Measurements from ENCODE around the gene ZNHIT2. TPM values are rescaled to one million over a fixed set of nuclear protein-coding genes. Genes with fewer than 3 reads are reported as not detected.

The ZNHIT2 gene
- total RNA-seq, 1 donor from 2014 or later: 20.8 TPM

GRCh38 chr11:65102142-65103095 is 15.1 kb downstream of the ZNHIT2 start:
- intact Hi-C loops (cut with micrococcal nuclease): no loop called here
- H3K9me3 Mint-ChIP-seq: no peaks in the 10 kb centered on the region
- no peak overlapping the region for H3K4me3 Mint-ChIP-seq
- peaks cover 19% of the 10 kb centered on the region for H3K36me3 Mint-ChIP-seq (ENCODE audit: low read depth)
- H3K27ac Mint-ChIP-seq: no peak overlapping the region
- DNase-seq (ENCODE audit: low spot score): no peak
- no peaks in the 10 kb centered on the region for H3K27me3 Mint-ChIP-seq (ENCODE audit: insufficient read depth)
- peaks cover 16% of the 10 kb centered on the region for H3K4me1 Mint-ChIP-seq (ENCODE audit: low read depth)

DNA sequence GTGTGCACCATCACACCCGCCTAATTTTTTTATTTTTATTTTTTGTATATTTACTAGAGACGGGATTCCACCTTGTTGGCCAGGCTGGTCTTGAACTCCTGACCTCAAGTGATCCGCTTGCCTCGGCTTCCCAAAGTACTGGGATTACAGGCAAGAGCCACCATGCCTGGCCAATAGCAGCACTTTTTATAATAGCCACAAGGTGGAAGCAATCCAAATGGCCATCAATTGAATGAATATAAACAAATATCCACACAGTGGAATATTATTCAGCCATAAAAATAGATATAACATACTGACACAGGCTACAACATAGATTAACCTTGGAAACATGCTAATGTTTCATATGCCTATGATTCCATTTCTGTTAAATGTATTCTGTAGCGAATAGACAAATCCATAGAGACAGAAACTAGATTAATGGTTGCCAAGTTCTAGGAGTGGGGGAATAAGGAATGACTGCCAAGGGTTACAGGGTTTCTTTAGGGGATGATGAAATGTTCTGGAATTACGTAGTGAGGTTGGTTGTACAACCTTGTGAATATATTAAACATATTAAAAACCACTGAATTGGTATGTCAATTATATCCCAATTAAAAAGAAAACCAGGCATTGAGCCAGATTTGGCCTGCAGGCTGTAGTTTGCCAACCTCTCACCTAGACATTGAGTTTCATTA is 16.7 kb downstream of the ZNHIT2 start:
- no peak overlapping the region for H3K4me3 Mint-ChIP-seq
- no peak overlapping the region for H3K27ac Mint-ChIP-seq
- H3K27me3 Mint-ChIP-seq (ENCODE audit: insufficient read depth): no peaks in the 10 kb centered on the region
- intact Hi-C loops (cut with micrococcal nuclease): no loop called here
- H3K4me1 Mint-ChIP-seq (ENCODE audit: low read depth): peaks cover 19% of the 10 kb centered on the region
- no peaks in the 10 kb centered on the region for H3K9me3 Mint-ChIP-seq
- peaks cover 16% of the 10 kb centered on the region for H3K36me3 Mint-ChIP-seq (ENCODE audit: low read depth)
- no peak for DNase-seq (ENCODE audit: low spot score)

- Mint-ChIP-seq H3K9me3 (no peaks in the 10 kb centered on the region), H3K27ac (no peak overlapping the region), H3K4me3 (peak overlapping the region; percentile 91), H3K36me3 (ENCODE audit: low read depth) (peaks cover 5% of the 10 kb centered on the region), H3K4me1 (ENCODE audit: low read depth) (peaks cover 11% of the 10 kb centered on the region), H3K27me3 (ENCODE audit: insufficient read depth) (no peaks in the 10 kb centered on the region)
- intact Hi-C loops (cut with micrococcal nuclease): loop anchor here (1.0 kb wide), 9 partner anchors 13 to 180 kb away; partner anchors contain the start of genes ARL2, ATG2A, CDCA5 and FAU
- no peak for DNase-seq (ENCODE audit: low spot score)
Observed at GRCh38 chr11:65096926-65097325, 20.6 kb downstream of the ZNHIT2 start.

DNA sequence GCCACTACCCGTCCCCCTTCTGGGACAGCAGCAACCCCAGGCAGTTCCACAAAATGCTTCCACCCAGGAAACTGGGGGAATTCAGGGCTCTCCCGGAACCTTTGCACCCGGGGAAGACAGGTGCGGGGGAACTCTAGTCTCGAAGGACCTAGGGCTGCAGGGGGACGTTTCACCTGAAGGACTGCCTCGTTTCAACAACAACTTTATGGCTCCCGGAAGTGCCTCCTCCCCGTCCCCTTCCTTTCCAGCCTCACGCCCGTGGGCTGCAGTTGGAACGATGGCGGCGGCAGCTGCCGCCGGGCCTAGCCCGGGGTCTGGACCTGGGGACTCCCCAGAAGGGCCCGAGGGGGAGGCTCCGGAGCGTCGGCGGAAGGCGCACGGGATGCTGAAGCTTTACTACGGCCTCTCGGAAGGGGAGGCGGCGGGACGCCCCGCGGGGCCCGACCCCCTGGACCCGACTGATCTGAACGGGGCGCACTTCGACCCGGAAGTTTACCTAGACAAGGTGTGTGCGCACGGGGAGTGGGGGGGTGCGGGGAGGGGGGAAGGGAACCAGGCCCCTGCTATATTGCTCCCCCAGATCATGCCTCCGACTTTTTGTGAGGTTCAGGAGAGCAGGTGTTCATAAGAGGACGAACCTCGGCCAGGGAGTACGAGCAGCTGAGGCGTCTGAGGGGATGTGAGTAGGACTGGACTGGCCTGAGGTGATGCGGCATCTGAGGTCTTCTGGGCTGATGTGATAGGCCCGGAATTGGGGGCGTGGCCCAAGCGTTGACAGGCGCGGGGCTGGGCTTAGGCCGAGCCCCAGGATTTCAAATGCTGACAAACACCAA is 21.3 kb downstream of the ZNHIT2 start, which contains the start of gene VPS51:
TSS of gene VPS51 (plus strand) at position 241 of the 833 bp plus-strand sequence. CDS start at position 278, 37 bp downstream.
- Mint-ChIP-seq H3K36me3 (ENCODE audit: low read depth) (peaks cover 5% of the 10 kb centered on the region), H3K4me1 (ENCODE audit: low read depth) (peaks cover 11% of the 10 kb centered on the region), H3K27me3 (ENCODE audit: insufficient read depth) (no peaks in the 10 kb centered on the region), H3K27ac (peak within 1 kb of the TSS; percentile 94), H3K9me3 (no peaks in the 10 kb centered on the region), H3K4me3 (peak within 1 kb of the TSS; percentile 91)
- intact Hi-C loops (cut with micrococcal nuclease): loop anchor here (1.0 kb wide), 9 partner anchors 12 to 179 kb away; partner anchors contain the start of genes ARL2, ATG2A, CDCA5 and FAU
- peak; percentile 80 for DNase-seq (ENCODE audit: low spot score)

GRCh38 chr11:65095427-65095826 is 22.1 kb downstream of the ZNHIT2 start:
- intact Hi-C loops (cut with micrococcal nuclease): no loop called here
- Mint-ChIP-seq H3K4me1 (ENCODE audit: low read depth) (peaks cover 11% of the 10 kb centered on the region), H3K27me3 (ENCODE audit: insufficient read depth) (no peaks in the 10 kb centered on the region), H3K9me3 (no peaks in the 10 kb centered on the region), H3K4me3 (peak overlapping the region; percentile 91), H3K36me3 (ENCODE audit: low read depth) (peaks cover 5% of the 10 kb centered on the region), H3K27ac (peak overlapping the region; percentile 94)
- no peak for DNase-seq (ENCODE audit: low spot score)

- peaks cover 5% of the 10 kb centered on the region for H3K4me1 Mint-ChIP-seq (ENCODE audit: low read depth)
Observed at GRCh38 chr11:65090628-65091027, 26.9 kb downstream of the ZNHIT2 start.

GRCh38 chr11:65089621-65090020 is 27.9 kb downstream of the ZNHIT2 start:
- no peak overlapping the region for H3K27ac Mint-ChIP-seq
- DNase-seq (ENCODE audit: low spot score): no peak
- no peak overlapping the region for H3K4me3 Mint-ChIP-seq
- no peaks in the 10 kb centered on the region for H3K27me3 Mint-ChIP-seq (ENCODE audit: insufficient read depth)
- H3K9me3 Mint-ChIP-seq: no peaks in the 10 kb centered on the region
- H3K36me3 Mint-ChIP-seq (ENCODE audit: low read depth): peaks cover 22% of the 10 kb centered on the region
- H3K4me1 Mint-ChIP-seq (ENCODE audit: low read depth): peaks cover 13% of the 10 kb centered on the region
- intact Hi-C loops (cut with micrococcal nuclease): no loop called here

More at GRCh38 chr11:65090628-65091027, 26.9 kb downstream of the ZNHIT2 start:
- Mint-ChIP-seq H3K9me3 (no peaks in the 10 kb centered on the region), H3K4me3 (no peak overlapping the region), H3K27me3 (ENCODE audit: insufficient read depth) (no peaks in the 10 kb centered on the region), H3K36me3 (ENCODE audit: low read depth) (peaks cover 21% of the 10 kb centered on the region), H3K27ac (no peak overlapping the region)
- no peak for DNase-seq (ENCODE audit: low spot score)
- intact Hi-C loops (cut with micrococcal nuclease): no loop called here

DNA sequence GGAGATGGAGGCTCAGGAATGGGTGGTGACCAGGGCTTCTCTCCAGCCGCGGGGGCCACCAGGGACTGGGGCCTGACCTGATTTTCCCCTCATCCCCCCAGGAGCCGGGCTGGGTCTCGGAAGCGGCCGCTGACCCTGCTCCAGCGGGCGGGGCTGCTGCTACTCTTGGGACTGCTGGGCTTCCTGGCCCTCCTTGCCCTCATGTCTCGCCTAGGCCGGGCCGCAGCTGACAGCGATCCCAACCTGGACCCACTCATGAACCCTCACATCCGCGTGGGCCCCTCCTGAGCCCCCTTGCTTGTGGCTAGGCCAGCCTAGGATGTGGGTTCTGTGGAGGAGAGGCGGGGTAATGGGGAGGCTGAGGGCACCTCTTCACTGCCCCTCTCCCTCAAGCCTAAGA is 29.7 kb downstream of the ZNHIT2 start:
- intact Hi-C loops (cut with micrococcal nuclease): no loop called here
- Mint-ChIP-seq H3K27me3 (ENCODE audit: insufficient read depth) (no peaks in the 10 kb centered on the region), H3K4me3 (no peak overlapping the region), H3K36me3 (ENCODE audit: low read depth) (peaks cover 26% of the 10 kb centered on the region), H3K27ac (no peak overlapping the region), H3K4me1 (ENCODE audit: low read depth) (peaks cover 31% of the 10 kb centered on the region), H3K9me3 (no peaks in the 10 kb centered on the region)
- DNase-seq (ENCODE audit: low spot score): no peak

DNA sequence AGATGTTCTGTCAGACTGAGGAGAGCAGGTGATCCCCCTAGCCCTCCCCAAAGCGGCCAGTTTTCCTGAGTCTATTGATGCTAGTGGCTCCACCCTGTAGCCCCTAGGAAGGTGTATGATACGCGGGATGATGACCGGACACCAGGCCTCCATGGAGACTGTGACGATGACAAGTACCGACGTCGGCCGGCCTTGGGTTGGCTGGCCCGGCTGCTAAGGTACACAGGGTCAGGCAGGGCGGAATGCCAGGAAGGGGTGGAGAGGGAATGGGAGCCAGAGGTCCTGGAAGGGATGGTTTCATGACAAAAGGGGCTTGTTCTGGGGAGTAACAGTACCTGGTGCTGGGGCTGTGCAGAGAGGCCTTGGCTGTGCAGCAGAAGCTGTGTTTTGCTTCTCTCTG is 30.3 kb downstream of the ZNHIT2 start:
- DNase-seq (ENCODE audit: low spot score): no peak
- peaks cover 29% of the 10 kb centered on the region for H3K36me3 Mint-ChIP-seq (ENCODE audit: low read depth)
- no peaks in the 10 kb centered on the region for H3K27me3 Mint-ChIP-seq (ENCODE audit: insufficient read depth)

GRCh38 chr11:65086809-65087208 is 30.7 kb downstream of the ZNHIT2 start:
- Mint-ChIP-seq H3K4me1 (ENCODE audit: low read depth) (peaks cover 41% of the 10 kb centered on the region), H3K36me3 (ENCODE audit: low read depth) (peaks cover 29% of the 10 kb centered on the region), H3K27ac (no peak overlapping the region), H3K9me3 (no peaks in the 10 kb centered on the region), H3K27me3 (ENCODE audit: insufficient read depth) (no peaks in the 10 kb centered on the region), H3K4me3 (peak overlapping the region; percentile 39)
- no peak for DNase-seq (ENCODE audit: low spot score)
- intact Hi-C loops (cut with micrococcal nuclease): no loop called here

More for the DNA sequence above, 30.3 kb downstream of the ZNHIT2 start:
- Mint-ChIP-seq H3K4me1 (ENCODE audit: low read depth) (peaks cover 37% of the 10 kb centered on the region), H3K9me3 (no peaks in the 10 kb centered on the region), H3K27ac (no peak overlapping the region), H3K4me3 (no peak overlapping the region)
- intact Hi-C loops (cut with micrococcal nuclease): no loop called here

GRCh38 chr11:65085446-65085845 is 32.1 kb downstream of the ZNHIT2 start:
- peaks cover 38% of the 10 kb centered on the region for H3K36me3 Mint-ChIP-seq (ENCODE audit: low read depth)
- peaks cover 53% of the 10 kb centered on the region for H3K4me1 Mint-ChIP-seq (ENCODE audit: low read depth)
- DNase-seq (ENCODE audit: low spot score): no peak
- intact Hi-C loops (cut with micrococcal nuclease): no loop called here
- no peaks in the 10 kb centered on the region for H3K9me3 Mint-ChIP-seq
- H3K27me3 Mint-ChIP-seq (ENCODE audit: insufficient read depth): no peaks in the 10 kb centered on the region
- peak overlapping the region; percentile 20 for H3K27ac Mint-ChIP-seq
- H3K4me3 Mint-ChIP-seq: peak overlapping the region; percentile 98
